SK-N-SH (cell line): ENCODE measurements around the gene IL17RB. TPM values are rescaled to one million over a fixed set of nuclear protein-coding genes. Genes with fewer than 3 reads are reported as not detected.

Experiments
- CTCF ChIA-PET: fragments of 300-600, 350-600 bp; formaldehyde crosslinking; extraction: SDS; loops from one replicate; lab custom pipeline; 2021; lab: Yijun Ruan, JAX
- POLR2A ChIA-PET: fragments of 350-600 bp; sonication (Branson Sonifier 250); formaldehyde crosslinking; extraction: SDS; loops from one replicate; lab custom pipeline; 2020; ENCODE audit warnings: antibody characterized with exemption, inconsistent platforms; lab: Yijun Ruan, JAX
- DNase-seq: peaks from one replicate; pipeline ENCODE4 v3.0.0; 2012
- H2AFZ ChIP-seq: fragments of 200-600 bp; sonication (generic); 2 replicates; pipeline ENCODE4 v1.8.1; 2016; ENCODE audit warnings: antibody characterized with exemption, mild to moderate bottlenecking, low read depth
- H3F3A ChIP-seq: fragments of 200-600 bp; sonication (generic); replicated peaks from 2 replicates; pipeline ENCODE3; 2016; ENCODE audit warnings: antibody characterized with exemption, mild to moderate bottlenecking; ENCODE audit not compliant: insufficient read depth
- H3K27ac ChIP-seq, 2 experiments: fragments of 200-500 bp in 1 of 2; fragments of 200-600 bp in 1 of 2; sonication (Bioruptor generic) in 1 of 2; sonication (generic), shearing (Covaris generic) in 1 of 2; 2 replicates each; pipeline versions ENCODE4 v1.5.1 to v1.6.1; 2014 to 2016; ENCODE audit warnings: low read depth in 2 of 2, inconsistent platforms in 1 of 2, low read length in 1 of 2, mild to moderate bottlenecking in 1 of 2, mixed read lengths in 1 of 2
- H3K27me3 ChIP-seq: fragments of 200-600 bp; sonication (generic), shearing (Covaris generic); 2 replicates; pipeline ENCODE4 v1.6.1; 2016; ENCODE audit warnings: mixed run types; ENCODE audit not compliant: insufficient read depth
- H3K36me3 ChIP-seq, 2 experiments: fragments of 200-500 bp in 1 of 2; fragments of 200-600 bp in 1 of 2; sonication (Bioruptor generic) in 1 of 2; sonication (generic) in 1 of 2; replicated peaks in 1 of 2; 2 replicates each; pipeline versions ENCODE3 to v1.5.1; 2014 to 2016; ENCODE audit warnings: low read length in 1 of 2, mild to moderate bottlenecking in 1 of 2; ENCODE audit not compliant: insufficient read depth in 2 of 2, control insufficient read depth in 1 of 2
- H3K4me1 ChIP-seq, 2 experiments: fragments of 200-500 bp in 1 of 2; fragments of 200-600 bp in 1 of 2; sonication (Bioruptor generic) in 1 of 2; sonication (generic), shearing (Covaris generic) in 1 of 2; 2 replicates each; pipeline versions ENCODE4 v1.5.1 to v1.6.1; 2014 to 2016; ENCODE audit warnings: low read depth in 1 of 2, low read length in 1 of 2, mixed run types in 1 of 2; ENCODE audit not compliant: insufficient read depth in 2 of 2, control insufficient read depth in 1 of 2
- H3K4me2 ChIP-seq: fragments of 200-600 bp; sonication (generic), shearing (Covaris generic); 2 replicates; pipeline ENCODE4 v1.6.1; 2017; ENCODE audit warnings: mixed run types
- H3K4me3 ChIP-seq, 2 experiments: fragments of 200-500 bp in 1 of 2; fragments of 200-600 bp in 1 of 2; sonication (Bioruptor generic) in 1 of 2; sonication (generic), shearing (Covaris generic) in 1 of 2; 2 replicates each; pipeline versions ENCODE4 v1.5.1 to v1.8.1; 2014 to 2016; ENCODE audit warnings: low read depth in 2 of 2, inconsistent platforms in 1 of 2, low read length in 1 of 2, mild to moderate bottlenecking in 1 of 2, mixed read lengths in 1 of 2, moderate library complexity in 1 of 2
- H3K79me2 ChIP-seq: fragments of 200-600 bp; sonication (generic); 2 replicates; pipeline ENCODE4 v1.8.1; 2017; ENCODE audit warnings: mild to moderate bottlenecking; ENCODE audit not compliant: insufficient read depth
- H3K9ac ChIP-seq: fragments of 200-600 bp; sonication (generic); 2 replicates; pipeline ENCODE4 v1.6.1; 2017; ENCODE audit warnings: mixed run types
- H3K9me2 ChIP-seq: fragments of 200-600 bp; sonication (generic); 2 replicates; pipeline ENCODE4 v1.6.1; 2017; ENCODE audit warnings: mixed run types
- H3K9me3 ChIP-seq: fragments of 200-600 bp; sonication (generic); 2 replicates; pipeline ENCODE4 v1.6.1; 2017; ENCODE audit warnings: mixed run types, mild to moderate bottlenecking, moderate library complexity
- H4K20me1 ChIP-seq: fragments of 200-600 bp; sonication (generic); 2 replicates; pipeline ENCODE4 v1.6.1; 2017; ENCODE audit warnings: mild to moderate bottlenecking, mixed run types; ENCODE audit not compliant: insufficient read depth
- CHD2 ChIP-seq: fragments of 150-350 bp; IDR thresholded peaks from 2 replicates; pipeline ENCODE4 v1.6.1; 2018; ENCODE audit warnings: low read length; ENCODE audit not compliant: partially characterized antibody
- ELF1 ChIP-seq: IDR thresholded peaks from 2 replicates; pipeline ENCODE4 v1.4.0; 2012
- EP300 ChIP-seq, 2 experiments: IDR thresholded peaks; 2 replicates each; pipeline versions ENCODE4 v1.4.0 to v1.6.1; 2012; ENCODE audit warnings: borderline replicate concordance in 1 of 2, low read depth in 1 of 2, low read length in 1 of 2
- EZH2phosphoT487 ChIP-seq: fragments of 200-600 bp; sonication (generic); IDR thresholded peaks from 2 replicates; pipeline ENCODE4 v1.6.1; 2017; ENCODE audit warnings: low read depth, mixed run types, mild to moderate bottlenecking, antibody characterized with exemption, moderate library complexity, borderline replicate concordance
- FOXJ3 ChIP-seq: sonication (generic); formaldehyde crosslinking; IDR thresholded peaks from 2 replicates; pipeline ENCODE4 v1.5.1; 2020; ENCODE audit warnings: mild to moderate bottlenecking, missing genetic modification reagents
- GATA2 ChIP-seq: sonication (generic); formaldehyde crosslinking; IDR thresholded peaks from 2 replicates; pipeline ENCODE4 v1.5.0; 2020; ENCODE audit warnings: mild to moderate bottlenecking, missing genetic modification reagents
- JUND ChIP-seq: IDR thresholded peaks from 2 replicates; pipeline ENCODE4 v1.4.0; 2012
- MAX ChIP-seq: IDR thresholded peaks from 2 replicates; pipeline ENCODE4 v1.4.0; 2012; ENCODE audit warnings: low read depth
- MEF2A ChIP-seq: IDR thresholded peaks from 2 replicates; pipeline ENCODE4 v1.4.0; 2012; ENCODE audit warnings: low read depth, borderline replicate concordance
- NFIC ChIP-seq: IDR thresholded peaks from 2 replicates; pipeline ENCODE4 v1.4.0; 2012; ENCODE audit warnings: borderline replicate concordance
- RAD21 ChIP-seq: IDR thresholded peaks from 2 replicates; pipeline ENCODE4 v1.6.1; 2012; ENCODE audit warnings: mild to moderate bottlenecking, low read length
- RCOR1 ChIP-seq: fragments of 150-350 bp; IDR thresholded peaks from 2 replicates; pipeline ENCODE4 v1.6.1; 2017; ENCODE audit warnings: antibody characterized with exemption, low read length
- RXRA ChIP-seq: IDR thresholded peaks from 2 replicates; pipeline ENCODE4 v1.4.0; 2012; ENCODE audit warnings: low read depth, mild to moderate bottlenecking, borderline replicate concordance
- SMC3 ChIP-seq: IDR thresholded peaks from 2 replicates; pipeline ENCODE4 v1.6.1; 2012; ENCODE audit warnings: low read depth, low read length, improper control_type of control experiment
- TAF1 ChIP-seq: IDR thresholded peaks from 2 replicates; pipeline ENCODE4 v1.6.1; 2012; ENCODE audit warnings: low read depth, mild to moderate bottlenecking, low read length, moderate library complexity, borderline replicate concordance
- TCF12 ChIP-seq: IDR thresholded peaks from 2 replicates; pipeline ENCODE4 v1.4.0; 2012
- YY1 ChIP-seq: IDR thresholded peaks from 2 replicates; pipeline ENCODE4 v1.4.0; 2012; ENCODE audit warnings: low read depth, mild to moderate bottlenecking
- ZBTB33 ChIP-seq: IDR thresholded peaks from 2 replicates; pipeline ENCODE4 v1.4.0; 2012; ENCODE audit warnings: low read depth, borderline replicate concordance
- WGBS: methylation state at CpG from one replicate; pipeline ENCODE4 v1.1.6; 2017; ENCODE audit warnings: low lambda C conversion rate; 5-methylcytosine and 5-hydroxymethylcytosine counted together
- polyA plus RNA-seq, 3 experiments: library from polyadenylated mRNA; depleted of rRNA; stranded (reverse); fragments of >200 nt; gene quantifications; 2 replicates each; pipeline ENCODE4 v1.2.3, GENCODE V29; 2012
- TF ChIP-seq, protein P1 (sequence below): IDR thresholded peaks from 2 replicates; pipeline ENCODE4 v1.6.1; 2012; ENCODE audit warnings: mild to moderate bottlenecking, low read depth, low read length, moderate library complexity
- TF ChIP-seq, protein P2 (sequence below): fragments of 150-350 bp; IDR thresholded peaks from 2 replicates; pipeline ENCODE4 v1.6.1; 2016; ENCODE audit warnings: mild to moderate bottlenecking, low read depth, low read length

Gene IL17RB
- polyA plus RNA-seq, 1 of the 3 experiments (the other 2 are of a cell fraction), result 0.10 TPM

DNA sequence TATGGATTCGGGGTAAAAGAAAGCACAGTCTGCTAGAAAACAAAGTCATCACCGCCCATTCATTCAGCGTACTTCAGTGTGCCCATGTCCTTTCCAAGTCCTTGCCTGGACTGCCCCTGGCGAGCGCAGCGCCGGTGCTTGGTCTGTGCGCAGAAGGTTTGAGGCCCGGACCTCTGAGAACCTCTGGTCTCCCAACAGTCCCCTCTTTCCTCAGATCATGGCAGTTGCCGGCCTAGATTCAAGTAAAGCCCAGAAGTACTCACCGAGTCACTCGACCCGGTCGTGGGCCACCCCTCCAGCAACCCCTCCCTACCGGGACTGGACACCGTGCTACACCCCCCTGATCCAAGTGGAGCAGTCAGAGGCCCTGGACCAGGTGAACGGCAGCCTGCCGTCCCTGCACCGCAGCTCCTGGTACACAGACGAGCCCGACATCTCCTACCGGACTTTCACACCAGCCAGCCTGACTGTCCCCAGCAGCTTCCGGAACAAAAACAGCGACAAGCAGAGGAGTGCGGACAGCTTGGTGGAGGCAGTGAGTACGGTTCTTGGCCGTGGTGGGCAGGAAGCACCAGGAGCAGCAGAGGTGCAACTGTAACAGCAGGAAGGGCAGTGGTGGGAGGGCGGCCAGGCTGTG is 36.5 kb upstream of the IL17RB start:
- no peak overlapping the region for H2AFZ ChIP-seq
- H3K4me3 ChIP-seq, result no peak overlapping the region
- no peak overlapping the region for H3K27ac ChIP-seq
- no peaks in the 10 kb centered on the region for H3K9me2 ChIP-seq
- CTCF ChIA-PET, result no interaction called here
- H3F3A ChIP-seq, result no peaks in the 10 kb centered on the region
- POLR2A ChIA-PET, result interaction anchor here (1.8 kb wide), 1 partner anchor 82 kb away, joined by 5 read pairs; the partner anchor contains the start of gene SELENOK
- no peaks in the 10 kb centered on the region for H4K20me1 ChIP-seq
- H3K9me3 ChIP-seq, result no peaks in the 10 kb centered on the region
- H3K9ac ChIP-seq, result no peak overlapping the region
- no peak for DNase-seq
- 91% methylated on average over 14 of the region's 28 CpGs for WGBS
- no peak overlapping the region for H3K4me2 ChIP-seq
- TF ChIP-seq SMC3, result no peak
- TF ChIP-seq TCF12, result no peak
- no peak for TF ChIP-seq CHD2
- no peak for TF ChIP-seq ELF1
- no peak for TF ChIP-seq MAX
- TF ChIP-seq FOXJ3 (CRISPR knock-in tag), result no peak
- H3K27me3 ChIP-seq, result no peaks in the 10 kb centered on the region
- H3K4me1 ChIP-seq, result peaks cover 5 to 14% of the 10 kb centered on the region in 2 experiments; a peak in 3 of 4 replicates
- no peaks in the 10 kb centered on the region for H3K79me2 ChIP-seq
- H3K36me3 ChIP-seq, result no peaks in the 10 kb centered on the region

GRCh38 chr3:53811143-53811927 is 35.0 kb upstream of the IL17RB start:
- no peak overlapping the region for H3K27ac ChIP-seq
- peaks cover 4 to 5% of the 10 kb centered on the region in 2 experiments; a peak in 2 of 4 replicates for H3K4me1 ChIP-seq
- H3K9me2 ChIP-seq, result no peaks in the 10 kb centered on the region
- WGBS, result 76% methylated on average over 20 of the region's 24 CpGs
- H3K36me3 ChIP-seq, result no peaks in the 10 kb centered on the region
- no peaks in the 10 kb centered on the region for H3K79me2 ChIP-seq
- DNase-seq, result no peak
- H3F3A ChIP-seq, result no peaks in the 10 kb centered on the region
- no peak overlapping the region for H3K4me3 ChIP-seq
- H3K9ac ChIP-seq, result no peak overlapping the region
- POLR2A ChIA-PET, result interaction anchor here (1.8 kb wide), 1 partner anchor 80 kb away, joined by 5 read pairs; the partner anchor contains the start of gene SELENOK
- no peaks in the 10 kb centered on the region for H4K20me1 ChIP-seq
- no peak overlapping the region for H3K4me2 ChIP-seq
- H3K9me3 ChIP-seq, result no peaks in the 10 kb centered on the region
- H3K27me3 ChIP-seq, result no peaks in the 10 kb centered on the region
- H2AFZ ChIP-seq, result no peak overlapping the region
- CTCF ChIA-PET, result no interaction called here
- TF ChIP-seq NFIC (no peak), GATA2 (CRISPR knock-in tag) (no peak), RXRA (no peak), RAD21 (no peak), YY1 (no peak), TAF1 (no peak), MEF2A (no peak), JUND (no peak), ZBTB33 (no peak), EP300 (IDR thresholded peaks at IDR 0.05; ENCODE audit: borderline replicate concordance in 1 of 2, low read depth in 1 of 2, low read length in 1 of 2) (no peak), RCOR1 (no peak), EZH2phosphoT487 (no peak)
- TF ChIP-seq, protein P1, sequence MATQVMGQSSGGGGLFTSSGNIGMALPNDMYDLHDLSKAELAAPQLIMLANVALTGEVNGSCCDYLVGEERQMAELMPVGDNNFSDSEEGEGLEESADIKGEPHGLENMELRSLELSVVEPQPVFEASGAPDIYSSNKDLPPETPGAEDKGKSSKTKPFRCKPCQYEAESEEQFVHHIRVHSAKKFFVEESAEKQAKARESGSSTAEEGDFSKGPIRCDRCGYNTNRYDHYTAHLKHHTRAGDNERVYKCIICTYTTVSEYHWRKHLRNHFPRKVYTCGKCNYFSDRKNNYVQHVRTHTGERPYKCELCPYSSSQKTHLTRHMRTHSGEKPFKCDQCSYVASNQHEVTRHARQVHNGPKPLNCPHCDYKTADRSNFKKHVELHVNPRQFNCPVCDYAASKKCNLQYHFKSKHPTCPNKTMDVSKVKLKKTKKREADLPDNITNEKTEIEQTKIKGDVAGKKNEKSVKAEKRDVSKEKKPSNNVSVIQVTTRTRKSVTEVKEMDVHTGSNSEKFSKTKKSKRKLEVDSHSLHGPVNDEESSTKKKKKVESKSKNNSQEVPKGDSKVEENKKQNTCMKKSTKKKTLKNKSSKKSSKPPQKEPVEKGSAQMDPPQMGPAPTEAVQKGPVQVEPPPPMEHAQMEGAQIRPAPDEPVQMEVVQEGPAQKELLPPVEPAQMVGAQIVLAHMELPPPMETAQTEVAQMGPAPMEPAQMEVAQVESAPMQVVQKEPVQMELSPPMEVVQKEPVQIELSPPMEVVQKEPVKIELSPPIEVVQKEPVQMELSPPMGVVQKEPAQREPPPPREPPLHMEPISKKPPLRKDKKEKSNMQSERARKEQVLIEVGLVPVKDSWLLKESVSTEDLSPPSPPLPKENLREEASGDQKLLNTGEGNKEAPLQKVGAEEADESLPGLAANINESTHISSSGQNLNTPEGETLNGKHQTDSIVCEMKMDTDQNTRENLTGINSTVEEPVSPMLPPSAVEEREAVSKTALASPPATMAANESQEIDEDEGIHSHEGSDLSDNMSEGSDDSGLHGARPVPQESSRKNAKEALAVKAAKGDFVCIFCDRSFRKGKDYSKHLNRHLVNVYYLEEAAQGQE, result no peak
- TF ChIP-seq, protein P2, sequence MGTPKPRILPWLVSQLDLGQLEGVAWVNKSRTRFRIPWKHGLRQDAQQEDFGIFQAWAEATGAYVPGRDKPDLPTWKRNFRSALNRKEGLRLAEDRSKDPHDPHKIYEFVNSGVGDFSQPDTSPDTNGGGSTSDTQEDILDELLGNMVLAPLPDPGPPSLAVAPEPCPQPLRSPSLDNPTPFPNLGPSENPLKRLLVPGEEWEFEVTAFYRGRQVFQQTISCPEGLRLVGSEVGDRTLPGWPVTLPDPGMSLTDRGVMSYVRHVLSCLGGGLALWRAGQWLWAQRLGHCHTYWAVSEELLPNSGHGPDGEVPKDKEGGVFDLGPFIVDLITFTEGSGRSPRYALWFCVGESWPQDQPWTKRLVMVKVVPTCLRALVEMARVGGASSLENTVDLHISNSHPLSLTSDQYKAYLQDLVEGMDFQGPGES, result no peak
